ENCODE measurements around the gene FAM193B. TPM values are rescaled to one million over a fixed set of nuclear protein-coding genes. Genes with fewer than 3 reads are reported as not detected.
A peak's percentile ranks its signal among the peaks of the same experiment; 100 is the strongest.

Gene FAM193B
- total and polyA plus RNA-seq, 4 donors, result 14.3 to 31.8 (median 15.8) TPM

- TF ChIP-seq MAX (IDR thresholded peaks at IDR 0.05) (no peak), CTCF (IDR thresholded peaks at IDR 0.05; ENCODE audit: low read depth, low read length, missing input control) (peak; percentile 2), NR2F2 (IDR thresholded peaks at IDR 0.05) (no peak), TAF1 (conservative IDR thresholded peaks at IDR 0.05) (no peak)
- TF ChIP-seq, protein P1, sequence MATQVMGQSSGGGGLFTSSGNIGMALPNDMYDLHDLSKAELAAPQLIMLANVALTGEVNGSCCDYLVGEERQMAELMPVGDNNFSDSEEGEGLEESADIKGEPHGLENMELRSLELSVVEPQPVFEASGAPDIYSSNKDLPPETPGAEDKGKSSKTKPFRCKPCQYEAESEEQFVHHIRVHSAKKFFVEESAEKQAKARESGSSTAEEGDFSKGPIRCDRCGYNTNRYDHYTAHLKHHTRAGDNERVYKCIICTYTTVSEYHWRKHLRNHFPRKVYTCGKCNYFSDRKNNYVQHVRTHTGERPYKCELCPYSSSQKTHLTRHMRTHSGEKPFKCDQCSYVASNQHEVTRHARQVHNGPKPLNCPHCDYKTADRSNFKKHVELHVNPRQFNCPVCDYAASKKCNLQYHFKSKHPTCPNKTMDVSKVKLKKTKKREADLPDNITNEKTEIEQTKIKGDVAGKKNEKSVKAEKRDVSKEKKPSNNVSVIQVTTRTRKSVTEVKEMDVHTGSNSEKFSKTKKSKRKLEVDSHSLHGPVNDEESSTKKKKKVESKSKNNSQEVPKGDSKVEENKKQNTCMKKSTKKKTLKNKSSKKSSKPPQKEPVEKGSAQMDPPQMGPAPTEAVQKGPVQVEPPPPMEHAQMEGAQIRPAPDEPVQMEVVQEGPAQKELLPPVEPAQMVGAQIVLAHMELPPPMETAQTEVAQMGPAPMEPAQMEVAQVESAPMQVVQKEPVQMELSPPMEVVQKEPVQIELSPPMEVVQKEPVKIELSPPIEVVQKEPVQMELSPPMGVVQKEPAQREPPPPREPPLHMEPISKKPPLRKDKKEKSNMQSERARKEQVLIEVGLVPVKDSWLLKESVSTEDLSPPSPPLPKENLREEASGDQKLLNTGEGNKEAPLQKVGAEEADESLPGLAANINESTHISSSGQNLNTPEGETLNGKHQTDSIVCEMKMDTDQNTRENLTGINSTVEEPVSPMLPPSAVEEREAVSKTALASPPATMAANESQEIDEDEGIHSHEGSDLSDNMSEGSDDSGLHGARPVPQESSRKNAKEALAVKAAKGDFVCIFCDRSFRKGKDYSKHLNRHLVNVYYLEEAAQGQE (IDR thresholded peaks at IDR 0.05), result no peak
- WGBS, result 57% methylated on average over 12 of the region's 12 CpGs
- H3K27me3 ChIP-seq (ENCODE audit: control insufficient read depth in 4 of 4, insufficient read depth in 4 of 4, low read length in 3 of 4), result no peaks in the 10 kb centered on the region
- peak overlapping the region in 1 of 3 donors; percentile 59 for H3K4me3 ChIP-seq (ENCODE audit: low read depth in 1 of 3, low read length in 3 of 3)
- H3K36me3 ChIP-seq (ENCODE audit: control insufficient read depth in 4 of 4, insufficient read depth in 3 of 4, low read depth in 1 of 4, low read length in 3 of 4), result no peaks in the 10 kb centered on the region
- no peak overlapping the region for H3K9ac ChIP-seq (ENCODE audit: low read depth in 1 of 2, low read length in 2 of 2)
- H3K4me1 ChIP-seq (ENCODE audit: control insufficient read depth in 4 of 4, insufficient read depth in 4 of 4, low read length in 3 of 4), result peaks cover 0 to 20% (median 9%) of the 10 kb centered on the region in 4 donors
- peak overlapping the region; percentile 13 to 58 for H3K27ac ChIP-seq (ENCODE audit: low read depth in 1 of 2, low read length in 2 of 2)
- no peaks in the 10 kb centered on the region for H3K9me3 ChIP-seq (ENCODE audit: control insufficient read depth in 4 of 4, low read length in 3 of 4)
- no peak for DNase-seq (ENCODE audit: low spot score)
Measured at GRCh38 chr5:177496070-177496726, 58.2 kb downstream of the FAM193B start.

GRCh38 chr5:177495243-177496060 is 58.9 kb downstream of the FAM193B start:
- no peaks in the 10 kb centered on the region for H3K9me3 ChIP-seq (ENCODE audit: control insufficient read depth in 4 of 4, low read length in 3 of 4)
- no peak for DNase-seq (ENCODE audit: low spot score)
- no peaks in the 10 kb centered on the region for H3K36me3 ChIP-seq (ENCODE audit: control insufficient read depth in 4 of 4, insufficient read depth in 3 of 4, low read depth in 1 of 4, low read length in 3 of 4)
- H3K27me3 ChIP-seq (ENCODE audit: control insufficient read depth in 4 of 4, insufficient read depth in 4 of 4, low read length in 3 of 4), result no peaks in the 10 kb centered on the region
- no peak for TF ChIP-seq EGR1 (IDR thresholded peaks at IDR 0.05; ENCODE audit: low read depth in 2 of 2)
- TF ChIP-seq HNF4G (IDR thresholded peaks at IDR 0.05), result no peak
- peak; percentile 61 for TF ChIP-seq NR2F2 (IDR thresholded peaks at IDR 0.05)
- TF ChIP-seq CTCF (IDR thresholded peaks at IDR 0.05; ENCODE audit: low read depth, low read length, missing input control), result peak; percentile 0
- TF ChIP-seq, protein P1 (IDR thresholded peaks at IDR 0.05), result no peak
- TF ChIP-seq FOXA1 (IDR thresholded peaks at IDR 0.05), result no peak
- TF ChIP-seq YY1 (IDR thresholded peaks at IDR 0.05), result no peak
- no peak for TF ChIP-seq RXRA (IDR thresholded peaks at IDR 0.05)
- H3K9ac ChIP-seq (ENCODE audit: low read depth in 1 of 2, low read length in 2 of 2), result no peak overlapping the region
- 83% methylated on average over 14 of the region's 14 CpGs for WGBS
- H3K4me1 ChIP-seq (ENCODE audit: control insufficient read depth in 4 of 4, insufficient read depth in 4 of 4, low read length in 3 of 4), result peaks cover 0 to 17% (median 7%) of the 10 kb centered on the region in 4 donors
- H3K4me3 ChIP-seq (ENCODE audit: low read depth in 1 of 3, low read length in 3 of 3), result no peak overlapping the region
- peak overlapping the region; percentile 36 to 58 for H3K27ac ChIP-seq (ENCODE audit: low read depth in 1 of 2, low read length in 2 of 2)
